Measurements from ENCODE around the gene RIPK4.

DNA sequence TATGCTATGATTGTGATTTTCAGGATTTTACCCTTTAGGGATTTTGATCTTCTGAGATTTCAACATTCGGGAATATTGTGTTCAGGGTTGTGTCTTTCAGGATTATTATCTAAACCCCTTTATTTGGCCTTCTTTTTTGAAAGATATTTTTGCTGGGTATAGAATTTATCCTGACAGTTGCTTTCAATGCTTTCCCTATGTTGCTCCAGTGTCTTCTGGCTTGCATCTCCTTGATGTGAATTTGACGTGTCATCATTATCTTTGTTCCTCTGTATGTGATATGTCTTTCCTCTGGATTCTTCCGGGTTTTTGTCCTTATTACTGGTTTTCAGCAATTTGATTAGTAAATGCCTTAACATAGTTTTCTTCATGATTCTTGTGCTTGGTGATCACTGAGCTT, 25.9 kb upstream of the RIPK4 start:
- TF ChIP-seq, protein P1, sequence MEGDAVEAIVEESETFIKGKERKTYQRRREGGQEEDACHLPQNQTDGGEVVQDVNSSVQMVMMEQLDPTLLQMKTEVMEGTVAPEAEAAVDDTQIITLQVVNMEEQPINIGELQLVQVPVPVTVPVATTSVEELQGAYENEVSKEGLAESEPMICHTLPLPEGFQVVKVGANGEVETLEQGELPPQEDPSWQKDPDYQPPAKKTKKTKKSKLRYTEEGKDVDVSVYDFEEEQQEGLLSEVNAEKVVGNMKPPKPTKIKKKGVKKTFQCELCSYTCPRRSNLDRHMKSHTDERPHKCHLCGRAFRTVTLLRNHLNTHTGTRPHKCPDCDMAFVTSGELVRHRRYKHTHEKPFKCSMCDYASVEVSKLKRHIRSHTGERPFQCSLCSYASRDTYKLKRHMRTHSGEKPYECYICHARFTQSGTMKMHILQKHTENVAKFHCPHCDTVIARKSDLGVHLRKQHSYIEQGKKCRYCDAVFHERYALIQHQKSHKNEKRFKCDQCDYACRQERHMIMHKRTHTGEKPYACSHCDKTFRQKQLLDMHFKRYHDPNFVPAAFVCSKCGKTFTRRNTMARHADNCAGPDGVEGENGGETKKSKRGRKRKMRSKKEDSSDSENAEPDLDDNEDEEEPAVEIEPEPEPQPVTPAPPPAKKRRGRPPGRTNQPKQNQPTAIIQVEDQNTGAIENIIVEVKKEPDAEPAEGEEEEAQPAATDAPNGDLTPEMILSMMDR (conservative IDR thresholded peaks at IDR 0.05): no peak
- TF ChIP-seq ZFX (IDR thresholded peaks at IDR 0.05): no peak
